ENCODE measurements around the gene PGM2.

DNA sequence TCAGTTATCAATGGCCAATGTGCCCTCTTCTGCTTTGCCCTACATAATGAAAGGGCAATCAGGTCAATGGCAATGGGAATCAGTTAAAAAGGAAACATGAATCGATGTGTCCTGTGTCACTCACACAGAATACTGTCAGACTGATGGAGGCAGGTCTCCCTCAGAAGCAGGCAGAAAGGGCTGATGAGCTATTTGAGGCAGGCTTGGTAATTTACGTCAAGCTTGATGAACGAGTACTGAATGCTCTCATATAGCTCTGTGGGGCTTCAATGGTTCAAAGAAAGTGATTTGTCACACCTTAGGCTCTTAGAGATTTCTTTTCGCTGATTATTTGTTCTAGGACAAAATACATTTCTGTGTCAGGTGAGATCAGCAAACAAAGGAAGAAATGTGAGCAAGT is 41.8 kb downstream of the PGM2 start:
- TF ChIP-seq, protein P1, sequence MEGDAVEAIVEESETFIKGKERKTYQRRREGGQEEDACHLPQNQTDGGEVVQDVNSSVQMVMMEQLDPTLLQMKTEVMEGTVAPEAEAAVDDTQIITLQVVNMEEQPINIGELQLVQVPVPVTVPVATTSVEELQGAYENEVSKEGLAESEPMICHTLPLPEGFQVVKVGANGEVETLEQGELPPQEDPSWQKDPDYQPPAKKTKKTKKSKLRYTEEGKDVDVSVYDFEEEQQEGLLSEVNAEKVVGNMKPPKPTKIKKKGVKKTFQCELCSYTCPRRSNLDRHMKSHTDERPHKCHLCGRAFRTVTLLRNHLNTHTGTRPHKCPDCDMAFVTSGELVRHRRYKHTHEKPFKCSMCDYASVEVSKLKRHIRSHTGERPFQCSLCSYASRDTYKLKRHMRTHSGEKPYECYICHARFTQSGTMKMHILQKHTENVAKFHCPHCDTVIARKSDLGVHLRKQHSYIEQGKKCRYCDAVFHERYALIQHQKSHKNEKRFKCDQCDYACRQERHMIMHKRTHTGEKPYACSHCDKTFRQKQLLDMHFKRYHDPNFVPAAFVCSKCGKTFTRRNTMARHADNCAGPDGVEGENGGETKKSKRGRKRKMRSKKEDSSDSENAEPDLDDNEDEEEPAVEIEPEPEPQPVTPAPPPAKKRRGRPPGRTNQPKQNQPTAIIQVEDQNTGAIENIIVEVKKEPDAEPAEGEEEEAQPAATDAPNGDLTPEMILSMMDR (IDR thresholded peaks at IDR 0.05; ENCODE audit: low read length), result no peak
- no peak for TF ChIP-seq EZH2 (IDR thresholded peaks at IDR 0.05; ENCODE audit: borderline replicate concordance, low read length)

Measured in OCI-LY1 (cell line).